Measurements from ENCODE around the gene GLI1.

Gene GLI1

DNA sequence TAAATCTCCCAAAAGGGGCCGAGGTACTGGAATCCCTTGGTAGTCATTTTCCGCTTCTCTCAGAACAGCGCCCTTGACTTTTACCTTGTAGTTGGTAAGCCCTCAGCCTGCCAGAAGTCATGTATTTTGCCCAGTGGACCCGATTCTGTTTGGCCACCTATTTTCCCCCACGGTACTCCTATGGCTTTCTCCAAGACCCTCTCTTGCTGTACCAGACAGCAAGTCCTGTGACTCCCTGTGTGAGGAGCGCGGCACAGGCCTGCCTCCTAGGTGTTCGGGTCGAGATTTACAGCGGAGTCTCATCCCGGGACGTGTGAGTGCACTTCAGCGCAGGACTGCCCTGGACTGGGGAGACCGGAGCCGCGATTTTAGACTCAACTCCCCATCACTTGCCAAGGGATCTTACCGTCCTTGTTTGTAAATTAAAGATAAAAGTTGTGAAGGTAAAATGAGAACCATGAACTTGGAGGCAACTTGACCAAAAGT, 62.0 kb downstream of the GLI1 start:
- no peak for DNase-seq
